Fibroblast of lung (primary cell): ENCODE data around the gene SERINC5.

Experiments
- EZH2 ChIP-seq: IDR thresholded peaks from 2 replicates; pipeline ENCODE4 v1.5.1; 2012; ENCODE audit warnings: low read length, control low read depth, mild to moderate bottlenecking; ENCODE audit errors: missing control alignments
- TF ChIP-seq, protein P1 (sequence below), 2 donors: IDR thresholded peaks in 1 of 2; conservative IDR thresholded peaks in 1 of 2; 1 replicate in 1 of 2; 2 replicates in 1 of 2; pipeline ENCODE4 v1.5.1; 2011 to 2012; ENCODE audit warnings: low read length in 2 of 2, control low read depth in 1 of 2, inconsistent platforms in 1 of 2, low read depth in 1 of 2, mild to moderate bottlenecking in 1 of 2

- TF ChIP-seq, protein P1, sequence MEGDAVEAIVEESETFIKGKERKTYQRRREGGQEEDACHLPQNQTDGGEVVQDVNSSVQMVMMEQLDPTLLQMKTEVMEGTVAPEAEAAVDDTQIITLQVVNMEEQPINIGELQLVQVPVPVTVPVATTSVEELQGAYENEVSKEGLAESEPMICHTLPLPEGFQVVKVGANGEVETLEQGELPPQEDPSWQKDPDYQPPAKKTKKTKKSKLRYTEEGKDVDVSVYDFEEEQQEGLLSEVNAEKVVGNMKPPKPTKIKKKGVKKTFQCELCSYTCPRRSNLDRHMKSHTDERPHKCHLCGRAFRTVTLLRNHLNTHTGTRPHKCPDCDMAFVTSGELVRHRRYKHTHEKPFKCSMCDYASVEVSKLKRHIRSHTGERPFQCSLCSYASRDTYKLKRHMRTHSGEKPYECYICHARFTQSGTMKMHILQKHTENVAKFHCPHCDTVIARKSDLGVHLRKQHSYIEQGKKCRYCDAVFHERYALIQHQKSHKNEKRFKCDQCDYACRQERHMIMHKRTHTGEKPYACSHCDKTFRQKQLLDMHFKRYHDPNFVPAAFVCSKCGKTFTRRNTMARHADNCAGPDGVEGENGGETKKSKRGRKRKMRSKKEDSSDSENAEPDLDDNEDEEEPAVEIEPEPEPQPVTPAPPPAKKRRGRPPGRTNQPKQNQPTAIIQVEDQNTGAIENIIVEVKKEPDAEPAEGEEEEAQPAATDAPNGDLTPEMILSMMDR (conservative IDR thresholded peaks at IDR 0.05 in 1 of 2, IDR thresholded peaks at IDR 0.05 in 1 of 2; ENCODE audit: low read depth in 1 of 2, low read length in 2 of 2): no peak
- no peak for TF ChIP-seq EZH2
These were observed 72.9 kb downstream of the SERINC5 start for GRCh38 chr5:80182809-80183580.
